NCI-H1048 (cell line): ENCODE results near the gene PDZD11.
"Not testable (repeated sequence)": the region's sequence is repeated elsewhere in the genome, so short reads cannot be mapped to it uniquely, and the experiment has no call there.

Experiments used
- DNase-seq: peaks from one replicate; lab custom pipeline; 2025; lab: John Stamatoyannopoulos, UW

The PDZD11 gene

DNA sequence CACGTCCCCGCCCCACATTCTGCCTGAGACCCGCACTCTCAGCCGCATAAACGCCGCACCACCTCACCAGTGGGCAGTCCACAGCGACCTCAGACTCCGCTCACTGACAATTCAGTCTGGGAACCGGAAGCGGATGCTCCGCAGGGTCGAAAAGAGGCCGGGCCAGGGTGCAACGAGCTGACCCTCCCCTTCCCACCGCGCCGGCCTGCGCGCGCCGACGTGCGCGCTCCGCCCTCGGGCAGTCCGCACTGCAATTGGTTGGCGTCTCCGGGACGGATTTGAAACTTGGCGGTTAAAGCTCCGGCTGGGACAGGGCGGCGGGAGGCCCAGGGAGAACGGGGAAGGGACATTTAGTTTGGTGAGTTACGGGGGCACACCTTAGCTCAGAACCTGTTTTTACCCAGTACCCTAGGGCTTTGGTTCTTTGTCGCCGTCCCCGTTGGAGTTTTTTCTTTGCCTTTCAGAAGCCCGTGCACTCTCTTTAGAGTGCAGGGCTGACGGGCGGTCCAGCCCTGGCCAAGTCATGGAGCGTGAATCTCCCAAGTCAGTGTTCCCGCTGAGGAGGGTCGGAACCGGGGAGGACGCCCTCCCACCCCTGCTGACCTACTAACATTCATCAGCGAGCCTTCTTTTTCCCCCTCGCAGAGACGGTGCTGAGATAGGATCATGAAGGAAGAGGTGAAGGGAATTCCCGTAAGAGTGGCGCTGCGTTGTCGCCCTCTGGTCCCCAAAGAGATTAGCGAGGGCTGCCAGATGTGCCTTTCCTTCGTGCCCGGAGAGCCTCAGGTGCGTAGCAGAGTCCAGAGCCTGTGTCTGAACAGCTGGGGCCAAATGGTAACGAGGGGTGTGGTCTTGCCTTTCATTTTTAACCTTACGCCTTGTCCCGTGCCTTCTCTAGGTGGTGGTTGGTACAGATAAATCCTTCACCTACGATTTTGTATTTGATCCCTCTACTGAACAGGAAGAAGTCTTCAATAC is at the start of gene PDZD11, which contains the start of gene KIF4A:
TSS of gene PDZD11 (minus strand) at position 135 of the 978 bp plus-strand sequence. CDS start 586 bp downstream, outside the sequence.
TSS of gene KIF4A (plus strand) at position 312 of the 978 bp plus-strand sequence. CDS start at position 667, 355 bp downstream.
- DNase-seq: peak; percentile 55

DNA sequence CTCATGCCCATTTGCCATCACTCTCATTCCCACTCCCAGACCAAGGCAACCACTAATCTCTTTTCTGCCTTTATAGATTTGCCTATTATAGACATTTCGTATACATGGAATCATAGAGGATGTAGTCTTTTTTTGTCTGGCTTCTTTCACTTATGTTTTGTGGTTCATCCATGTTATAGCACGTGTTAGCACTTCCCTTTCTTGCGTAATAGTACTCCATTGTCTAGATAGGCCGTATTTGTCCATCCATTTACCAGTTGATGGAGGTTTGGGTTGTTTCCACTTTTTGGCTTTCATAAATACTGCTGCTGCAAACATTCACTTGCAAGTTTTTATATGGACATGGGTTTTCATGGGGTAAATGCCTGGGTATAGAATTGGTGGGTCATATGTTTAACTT is 48.6 kb upstream of the PDZD11 start:
- DNase-seq: no peak

GRCh38 chrX:70336767-70337166 is 47.0 kb upstream of the PDZD11 start:
- no peak for DNase-seq

GRCh38 chrX:70332600-70332999 is 42.9 kb upstream of the PDZD11 start:
- DNase-seq: no peak

DNA sequence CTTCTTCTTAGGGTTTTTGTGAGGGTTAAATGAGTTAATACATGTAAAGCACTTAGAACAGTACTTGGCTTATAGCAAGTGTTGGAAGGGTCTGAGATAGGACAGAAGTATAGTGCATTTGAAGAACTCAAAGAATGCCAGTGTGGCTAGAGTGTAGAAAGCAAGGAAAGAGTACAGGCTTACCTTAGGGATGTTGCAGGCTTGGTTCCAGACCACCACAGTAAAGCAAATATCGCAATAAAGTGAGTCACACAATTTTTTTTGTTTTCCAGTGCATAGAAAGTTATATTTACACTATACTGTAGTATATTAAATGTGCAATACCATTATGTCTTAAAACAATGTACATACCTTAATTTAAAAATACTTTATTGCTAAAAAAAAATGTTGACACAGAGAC is 41.4 kb upstream of the PDZD11 start:
- DNase-seq: no peak

DNA sequence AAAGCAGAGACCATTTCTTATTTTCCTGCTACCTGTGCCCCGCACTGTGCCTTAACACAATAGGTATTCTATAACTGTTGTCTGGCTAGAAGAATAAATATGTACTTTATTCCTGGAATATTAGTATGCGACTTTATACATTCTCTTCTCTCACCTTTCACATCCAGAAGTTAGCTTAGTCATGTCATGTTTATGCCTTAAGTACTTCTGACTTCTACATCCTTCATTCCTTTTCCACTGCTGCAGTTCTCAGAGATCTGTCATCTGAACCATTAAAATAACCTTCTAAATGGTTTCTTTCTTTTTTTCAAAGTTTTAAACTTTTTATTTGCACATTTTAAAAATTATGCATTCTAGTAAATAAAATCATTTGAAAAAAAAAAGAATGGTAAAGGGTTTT is 34.6 kb upstream of the PDZD11 start:
- no peak for DNase-seq

DNA sequence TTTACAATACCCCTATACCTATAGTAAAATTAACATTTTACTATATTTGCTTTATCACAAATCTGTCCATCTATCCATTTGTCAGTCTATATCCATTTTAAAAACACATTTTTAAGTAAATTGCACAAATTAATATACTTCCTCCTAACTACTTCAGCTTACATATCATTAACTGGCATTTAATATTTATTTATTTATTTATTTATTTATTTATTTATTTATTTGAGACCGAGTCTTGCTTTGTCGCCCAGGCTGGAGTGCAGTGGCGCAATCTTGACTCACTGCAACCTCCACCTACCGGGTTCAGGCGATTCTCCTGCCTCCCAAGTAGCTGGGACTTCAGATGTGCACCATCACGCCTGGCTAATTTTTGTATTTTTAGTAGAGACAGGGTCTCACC is 33.9 kb upstream of the PDZD11 start:
- not testable (repeated sequence) for DNase-seq

GRCh38 chrX:70322784-70323183 is 33.1 kb upstream of the PDZD11 start:
- no peak for DNase-seq

DNA sequence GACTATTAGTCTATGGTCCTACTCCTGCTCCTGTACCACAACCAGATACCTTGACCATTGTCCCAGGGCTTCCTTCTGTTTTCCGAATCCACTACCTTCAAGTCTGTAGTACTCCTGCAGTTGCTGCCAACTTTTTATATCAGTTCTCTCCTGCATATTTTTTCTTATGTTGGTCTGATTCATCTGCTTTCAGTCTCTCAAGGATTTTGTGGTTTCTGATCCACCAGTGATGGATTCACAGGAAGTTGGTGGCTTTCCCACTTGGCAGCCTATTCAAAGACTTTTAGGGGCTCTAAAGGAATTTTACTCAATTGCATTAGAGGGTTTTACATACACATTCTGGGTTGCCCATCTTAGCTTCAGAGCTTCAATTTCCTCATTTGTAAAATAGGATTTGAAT is 23.8 kb upstream of the PDZD11 start:
- no peak for DNase-seq

GRCh38 chrX:70301716-70302115 is 12.0 kb upstream of the PDZD11 start:
- DNase-seq: no peak

GRCh38 chrX:70293621-70294020 is 3.9 kb upstream of the PDZD11 start:
- no peak for DNase-seq

- no peak for DNase-seq
These were observed 3.1 kb upstream of the PDZD11 start for GRCh38 chrX:70292788-70293187.

GRCh38 chrX:70289168-70289792 is 447 bp downstream of the PDZD11 start:
- DNase-seq: no peak

DNA sequence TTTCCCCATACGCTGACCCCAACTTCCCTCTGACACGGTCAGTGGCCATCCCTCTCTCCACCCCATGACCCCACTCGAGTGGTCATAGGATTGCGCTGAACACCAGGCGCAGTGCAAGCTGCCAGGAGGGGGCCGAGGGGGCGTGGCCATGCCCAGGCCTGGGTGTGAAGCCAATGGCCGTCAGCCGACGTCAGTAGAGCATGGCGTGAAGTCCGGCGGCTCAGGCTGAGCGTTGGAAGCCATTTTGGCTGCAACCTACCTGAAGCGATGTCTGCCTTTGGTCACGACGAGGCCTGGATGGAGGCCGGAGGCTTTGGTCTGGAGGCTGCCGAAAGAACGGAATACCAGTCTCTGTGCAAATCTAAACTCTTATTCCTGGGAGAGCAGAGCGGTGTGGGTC is 7.8 kb downstream of the PDZD11 start, which contains the start of gene RAB41:
TSS of gene RAB41 (plus strand) at position 222 of the 400 bp plus-strand sequence. CDS start at position 268, 46 bp downstream.
- no peak for DNase-seq

GRCh38 chrX:70280573-70280972 is 9.2 kb downstream of the PDZD11 start:
- DNase-seq: no peak

DNA sequence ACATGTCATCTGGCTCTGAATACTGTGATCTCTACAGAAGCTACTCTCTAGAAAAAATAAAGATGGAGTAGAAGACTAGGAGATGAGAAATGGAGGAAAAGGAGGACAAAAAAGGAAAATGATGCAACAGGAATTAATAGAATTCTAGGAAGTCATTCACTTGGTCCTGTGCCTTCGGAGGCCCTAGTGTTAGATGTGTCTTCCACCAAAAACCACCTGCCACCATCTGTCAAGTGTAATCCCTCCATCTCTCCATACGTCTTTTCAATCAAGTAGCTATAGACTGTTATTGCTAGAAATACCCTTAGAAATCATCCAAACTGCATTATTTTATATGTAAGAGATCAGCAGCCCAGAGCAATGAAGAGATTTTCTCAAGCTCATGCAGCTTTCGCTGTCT is 10.6 kb downstream of the PDZD11 start:
- DNase-seq: no peak

DNA sequence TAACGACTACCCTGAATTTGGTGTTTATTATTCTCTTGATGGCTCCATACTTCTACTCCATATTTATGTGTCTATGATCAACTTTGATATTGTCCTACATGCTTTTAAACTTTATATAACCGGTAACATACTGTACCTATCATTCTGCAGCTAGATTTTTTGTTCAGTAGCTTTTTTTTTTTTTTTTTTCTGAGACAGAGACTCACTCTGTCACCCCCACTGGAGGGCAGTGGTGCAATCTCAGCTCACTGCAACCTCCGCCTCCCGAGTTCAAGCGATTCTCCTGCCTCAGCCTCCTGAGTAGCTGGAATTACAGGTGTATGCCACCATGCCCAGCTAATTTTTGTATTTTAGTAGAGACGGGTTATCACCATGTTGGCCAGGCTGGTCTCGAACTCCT is 15.7 kb downstream of the PDZD11 start:
- DNase-seq: not testable (repeated sequence)

GRCh38 chrX:70268034-70268433 is 21.7 kb downstream of the PDZD11 start, which contains the start of gene ARR3:
ARR3 (plus strand) TSS chrX:70268334; CDS start chrX:70269386, 1,052 bp downstream.
- DNase-seq: no peak

GRCh38 chrX:70264784-70265183 is 24.9 kb downstream of the PDZD11 start:
- DNase-seq: no peak

- no peak for DNase-seq
These were observed 26.7 kb downstream of the PDZD11 start for GRCh38 chrX:70262952-70263567.

- DNase-seq: no peak
These were observed 29.6 kb downstream of the PDZD11 start, which contains the start of gene P2RY4 for GRCh38 chrX:70260104-70260503. P2RY4 (minus strand) TSS chrX:70260204; CDS start chrX:70259624, 580 bp downstream.
